ENCODE measurements around the gene SRMS.

Gene SRMS

DNA sequence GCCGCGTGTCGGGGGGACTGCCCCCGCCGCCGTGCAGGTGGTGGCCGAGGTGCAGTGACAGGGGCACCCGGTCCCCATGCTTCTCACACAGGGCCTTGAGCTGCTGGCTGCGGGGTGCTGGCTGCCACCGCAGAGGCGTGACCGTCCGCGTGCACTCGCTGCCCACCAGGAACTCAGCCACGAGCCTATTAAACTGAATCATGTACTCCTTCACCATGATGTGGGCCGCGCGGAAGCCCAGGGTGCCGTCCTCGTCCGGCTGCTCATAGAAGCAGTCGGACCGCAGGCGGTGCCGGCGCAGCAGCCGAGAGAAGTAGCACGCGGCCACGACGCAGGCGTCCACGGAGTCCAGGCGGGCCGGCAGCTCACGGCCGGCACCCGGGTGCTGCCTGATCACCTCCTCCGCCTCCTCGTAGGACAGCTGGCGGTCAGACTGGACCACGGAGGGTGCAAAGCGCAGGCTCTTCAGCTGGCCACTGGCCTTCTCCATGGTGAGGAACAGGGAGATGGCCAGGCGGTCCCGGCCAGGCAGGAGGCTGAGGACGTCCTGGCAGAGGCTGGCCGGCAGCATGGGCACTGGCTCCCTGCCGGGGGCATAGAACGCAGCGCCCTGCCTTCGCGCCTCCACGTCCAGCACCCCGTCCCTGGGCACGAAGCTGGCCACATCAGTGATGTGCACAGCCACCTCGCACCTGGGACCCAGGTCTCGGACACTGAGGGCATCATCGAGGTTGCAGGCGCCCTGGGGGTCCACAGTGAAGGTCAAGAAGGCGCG, 16.7 kb upstream of the SRMS start:
- Histone ChIP-seq H3K9ac (ENCODE audit: low read length) (no peak overlapping the region), H2AFZ (ENCODE audit: low read depth, low read length) (no peak overlapping the region), H3K4me3 (ENCODE audit: low read length) (no peak overlapping the region), H3K4me1 (ENCODE audit: low read length) (peaks cover 19% of the 10 kb centered on the region), H3K27me3 (ENCODE audit: low read depth, low read length) (peaks cover 30% of the 10 kb centered on the region), H3K79me2 (ENCODE audit: low read length) (no peaks in the 10 kb centered on the region), H3K27ac (ENCODE audit: low read length) (no peak overlapping the region), H3K36me3 (replicated peaks; ENCODE audit: low read depth, low read length) (no peaks in the 10 kb centered on the region), H4K20me1 (ENCODE audit: insufficient read depth, low read length) (peaks cover 57% of the 10 kb centered on the region), H3K4me2 (ENCODE audit: low read length) (no peak overlapping the region), H3K9me3 (ENCODE audit: insufficient read depth, low read length) (no peaks in the 10 kb centered on the region)
- no peak for TF ChIP-seq CTCF (IDR thresholded peaks at IDR 0.05; ENCODE audit: low read depth, low read length)
- no peak for TF ChIP-seq EZH2phosphoT487 (IDR thresholded peaks at IDR 0.05; ENCODE audit: low read depth)

GRCh38 chr20:63563225-63563935, 15.8 kb upstream of the SRMS start:
- Histone ChIP-seq H3K27ac (ENCODE audit: low read length) (no peak overlapping the region), H2AFZ (ENCODE audit: low read depth, low read length) (no peak overlapping the region), H3K4me1 (ENCODE audit: low read length) (peaks cover 11% of the 10 kb centered on the region), H3K36me3 (replicated peaks; ENCODE audit: low read depth, low read length) (no peaks in the 10 kb centered on the region), H3K4me2 (ENCODE audit: low read length) (no peak overlapping the region), H3K27me3 (ENCODE audit: low read depth, low read length) (peaks cover 22% of the 10 kb centered on the region; the same call in 1 of the 2 replicates), H3K79me2 (ENCODE audit: low read length) (no peaks in the 10 kb centered on the region), H3K9me3 (ENCODE audit: insufficient read depth, low read length) (no peaks in the 10 kb centered on the region), H4K20me1 (ENCODE audit: insufficient read depth, low read length) (peaks cover 49% of the 10 kb centered on the region), H3K9ac (ENCODE audit: low read length) (no peak overlapping the region), H3K4me3 (ENCODE audit: low read length) (no peak overlapping the region)
- TF ChIP-seq CTCF (IDR thresholded peaks at IDR 0.05; ENCODE audit: low read depth, low read length) = no peak
- no peak for TF ChIP-seq EZH2phosphoT487 (IDR thresholded peaks at IDR 0.05; ENCODE audit: low read depth)

DNA sequence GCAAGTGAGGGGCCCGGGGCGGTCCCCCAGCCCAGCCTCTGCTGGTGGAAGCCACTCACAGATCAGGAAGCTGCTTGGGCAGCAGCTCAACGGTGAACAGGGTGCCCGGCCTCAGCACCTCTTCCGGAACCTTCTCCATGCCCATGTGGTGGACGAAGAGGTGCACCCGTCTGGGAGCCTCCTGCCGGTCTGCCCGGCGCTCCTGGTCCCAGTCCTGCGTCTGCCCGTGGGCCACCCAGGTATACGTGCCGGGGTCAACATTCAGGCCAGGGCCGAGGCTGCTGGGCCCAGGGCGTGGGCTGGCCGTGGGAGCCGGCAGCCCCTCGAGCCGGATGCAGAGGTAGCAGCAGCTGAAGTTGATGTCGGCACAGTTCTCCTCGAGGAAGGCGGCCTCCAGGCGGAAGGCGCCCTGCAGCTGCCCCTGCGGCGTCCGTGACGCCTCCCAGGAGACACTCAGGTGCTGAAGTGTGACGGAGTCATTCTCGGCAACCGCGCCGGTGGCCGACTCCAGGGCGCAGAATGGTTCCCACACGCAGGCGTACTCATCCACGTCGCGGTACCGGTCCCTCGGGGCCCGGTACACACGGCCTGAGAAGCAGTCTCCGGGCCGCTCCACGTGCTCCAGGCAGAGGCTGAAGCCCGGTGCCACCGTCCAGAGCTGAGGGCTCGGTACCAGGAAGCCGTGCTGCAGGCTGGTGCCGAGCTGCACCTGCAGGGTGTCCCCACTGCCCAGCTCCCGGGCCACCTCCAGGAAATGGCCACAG, 15.1 kb upstream of the SRMS start:
- Histone ChIP-seq H3K27me3 (ENCODE audit: low read depth, low read length) (peaks cover 19% of the 10 kb centered on the region; the same call in 1 of the 2 replicates), H3K27ac (ENCODE audit: low read length) (no peak overlapping the region), H2AFZ (ENCODE audit: low read depth, low read length) (no peak overlapping the region), H3K4me2 (ENCODE audit: low read length) (no peak overlapping the region), H3K9me3 (ENCODE audit: insufficient read depth, low read length) (no peaks in the 10 kb centered on the region), H3K4me1 (ENCODE audit: low read length) (peaks cover 4% of the 10 kb centered on the region), H4K20me1 (ENCODE audit: insufficient read depth, low read length) (peaks cover 43% of the 10 kb centered on the region), H3K36me3 (replicated peaks; ENCODE audit: low read depth, low read length) (no peaks in the 10 kb centered on the region), H3K79me2 (ENCODE audit: low read length) (no peaks in the 10 kb centered on the region), H3K9ac (ENCODE audit: low read length) (no peak overlapping the region), H3K4me3 (ENCODE audit: low read length) (no peak overlapping the region)
- TF ChIP-seq EZH2phosphoT487 (IDR thresholded peaks at IDR 0.05; ENCODE audit: low read depth) (no peak), CTCF (IDR thresholded peaks at IDR 0.05; ENCODE audit: low read depth, low read length) (no peak)

All from OCI-LY3 (cell line).